ENCODE results near the gene ADGRF1.

- TF ChIP-seq POLR2A (IDR thresholded peaks at IDR 0.05) (no peak), CTCF (IDR thresholded peaks at IDR 0.05) (no peak)
Observed at GRCh38 chr6:46997646-46998045, 44.5 kb downstream of the ADGRF1 start.

All from transverse colon (tissue), 3 donors.